PFSK-1 (cell line): ENCODE results near the gene CLBA1.

ENCODE experiments used
- POLR2AphosphoS5 ChIP-seq: IDR thresholded peaks from 2 replicates; pipeline ENCODE4 v1.6.1; 2012; ENCODE audit warnings: low read depth, mild to moderate bottlenecking, control low read depth, low read length, moderate library complexity
- SIN3A ChIP-seq: IDR thresholded peaks from 2 replicates; pipeline ENCODE4 v1.6.1; 2012; ENCODE audit warnings: mild to moderate bottlenecking, low read length, moderate library complexity, borderline replicate concordance; ENCODE audit not compliant: insufficient read depth
- TAF1 ChIP-seq: IDR thresholded peaks from 2 replicates; pipeline ENCODE4 v1.6.1; 2012; ENCODE audit warnings: low read length, control low read depth, borderline replicate concordance; ENCODE audit not compliant: insufficient read depth
- TF ChIP-seq, protein P1 (sequence below), 2 experiments: IDR thresholded peaks; 2 replicates each; pipeline versions ENCODE4 v1.6.1 to v1.8.0; 2011 to 2012; ENCODE audit warnings: low read depth in 2 of 2, low read length in 2 of 2, control low read depth in 1 of 2, inconsistent platforms in 1 of 2, mild to moderate bottlenecking in 1 of 2, moderate library complexity in 1 of 2; ENCODE audit not compliant: insufficient read depth in 1 of 2

DNA sequence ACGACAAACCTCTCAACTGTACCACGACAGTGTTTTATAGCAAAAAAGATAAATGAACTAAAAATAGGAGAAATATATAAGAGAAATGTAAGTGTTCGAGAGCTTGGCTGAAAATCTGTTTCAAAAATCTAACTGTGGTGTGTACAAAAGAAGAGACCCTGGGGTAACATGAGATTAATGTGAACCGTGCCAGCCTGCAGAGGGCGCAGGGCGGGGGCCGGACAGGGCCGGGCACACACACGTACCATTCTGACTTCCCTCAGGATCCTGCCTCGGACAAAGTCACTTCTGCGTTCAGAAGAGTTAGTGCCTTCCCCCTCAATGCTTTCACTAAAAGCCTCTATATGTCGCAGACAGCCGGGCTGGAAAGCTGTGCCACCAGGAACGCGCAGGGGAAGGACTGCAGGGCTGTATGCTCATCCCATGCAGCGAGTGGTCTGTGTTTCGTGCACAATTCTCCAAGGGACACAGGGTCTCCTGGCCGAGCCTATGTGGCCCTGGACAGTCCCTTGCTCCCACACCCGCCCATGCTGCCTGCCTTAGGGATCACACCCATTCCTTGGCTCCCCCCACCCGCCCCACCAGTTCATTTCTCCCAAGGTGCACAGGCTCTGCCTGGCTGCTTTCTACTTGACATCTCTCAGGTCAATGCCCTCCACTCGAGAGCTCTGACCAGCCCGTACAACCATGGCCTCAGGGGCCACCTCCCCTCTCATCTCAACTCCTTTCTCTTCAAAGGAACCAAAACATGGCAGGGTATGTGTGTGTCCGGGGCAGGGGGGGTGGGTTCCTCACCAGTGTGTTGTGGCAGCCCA lies 26.8 kb downstream of the CLBA1 start:
- TF ChIP-seq POLR2AphosphoS5 = no peak
- TF ChIP-seq, protein P1, sequence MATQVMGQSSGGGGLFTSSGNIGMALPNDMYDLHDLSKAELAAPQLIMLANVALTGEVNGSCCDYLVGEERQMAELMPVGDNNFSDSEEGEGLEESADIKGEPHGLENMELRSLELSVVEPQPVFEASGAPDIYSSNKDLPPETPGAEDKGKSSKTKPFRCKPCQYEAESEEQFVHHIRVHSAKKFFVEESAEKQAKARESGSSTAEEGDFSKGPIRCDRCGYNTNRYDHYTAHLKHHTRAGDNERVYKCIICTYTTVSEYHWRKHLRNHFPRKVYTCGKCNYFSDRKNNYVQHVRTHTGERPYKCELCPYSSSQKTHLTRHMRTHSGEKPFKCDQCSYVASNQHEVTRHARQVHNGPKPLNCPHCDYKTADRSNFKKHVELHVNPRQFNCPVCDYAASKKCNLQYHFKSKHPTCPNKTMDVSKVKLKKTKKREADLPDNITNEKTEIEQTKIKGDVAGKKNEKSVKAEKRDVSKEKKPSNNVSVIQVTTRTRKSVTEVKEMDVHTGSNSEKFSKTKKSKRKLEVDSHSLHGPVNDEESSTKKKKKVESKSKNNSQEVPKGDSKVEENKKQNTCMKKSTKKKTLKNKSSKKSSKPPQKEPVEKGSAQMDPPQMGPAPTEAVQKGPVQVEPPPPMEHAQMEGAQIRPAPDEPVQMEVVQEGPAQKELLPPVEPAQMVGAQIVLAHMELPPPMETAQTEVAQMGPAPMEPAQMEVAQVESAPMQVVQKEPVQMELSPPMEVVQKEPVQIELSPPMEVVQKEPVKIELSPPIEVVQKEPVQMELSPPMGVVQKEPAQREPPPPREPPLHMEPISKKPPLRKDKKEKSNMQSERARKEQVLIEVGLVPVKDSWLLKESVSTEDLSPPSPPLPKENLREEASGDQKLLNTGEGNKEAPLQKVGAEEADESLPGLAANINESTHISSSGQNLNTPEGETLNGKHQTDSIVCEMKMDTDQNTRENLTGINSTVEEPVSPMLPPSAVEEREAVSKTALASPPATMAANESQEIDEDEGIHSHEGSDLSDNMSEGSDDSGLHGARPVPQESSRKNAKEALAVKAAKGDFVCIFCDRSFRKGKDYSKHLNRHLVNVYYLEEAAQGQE (IDR thresholded peaks at IDR 0.05; ENCODE audit: insufficient read depth in 1 of 2, low read depth in 2 of 2, low read length in 2 of 2) = no peak
- TF ChIP-seq TAF1 = no peak
- TF ChIP-seq SIN3A = no peak
